Panc1 (cell line): ENCODE measurements around the gene PPFIA1. TPM values are rescaled to one million over a fixed set of nuclear protein-coding genes. Genes with fewer than 3 reads are reported as not detected.

Experiments
- ATAC-seq: fragments of 200-7000 bp; cut with Tn5 transposase; 2 replicates; pipeline ENCODE4 v1.9.1; 2020; ENCODE audit warnings: mild to moderate bottlenecking, moderate library complexity
- BruUV-seq: library from RNA; stranded (reverse); fragments of 400-500 nt; replicated peaks from 2 replicates; lab custom pipeline; 2021; lab: Mats Ljungman, UMichigan
- CTCF ChIA-PET: fragments of 300-600 bp; sonication (Branson Sonifier 250); formaldehyde crosslinking; loops from one replicate; lab custom pipeline; 2022; ENCODE audit warnings: antibody characterized with exemption; lab: Charles Lee
- POLR2A ChIA-PET: fragments of 300-600 bp; sonication (Branson Sonifier 250); formaldehyde crosslinking; loops from one replicate; lab custom pipeline; 2022; ENCODE audit warnings: antibody characterized with exemption; lab: Charles Lee
- DNase-seq: peaks from one replicate; pipeline ENCODE4 v3.0.0-alpha.2; 2010; ENCODE audit warnings: low read depth, low spot score
- H3K27ac ChIP-seq: 2 replicates; pipeline ENCODE4 v1.5.1; 2011; ENCODE audit warnings: mild to moderate bottlenecking, low read length, inconsistent platforms
- H3K27me3 ChIP-seq: fragments of 200-500 bp; sonication (Bioruptor generic); 2 replicates; pipeline ENCODE4 v1.6.0; 2014; ENCODE audit warnings: low read length, inconsistent platforms; ENCODE audit not compliant: control insufficient read depth, insufficient read depth
- H3K36me3 ChIP-seq: fragments of 200-500 bp; sonication (Bioruptor generic); 2 replicates; pipeline ENCODE4 v1.5.1; 2014; ENCODE audit warnings: inconsistent platforms, mild to moderate bottlenecking, low read length, moderate library complexity; ENCODE audit not compliant: control insufficient read depth, insufficient read depth
- H3K4me1 ChIP-seq: 2 replicates; pipeline ENCODE4 v1.5.1; 2011; ENCODE audit warnings: inconsistent platforms, mild to moderate bottlenecking, low read length, moderate library complexity; ENCODE audit not compliant: control insufficient read depth, insufficient read depth
- H3K4me3 ChIP-seq, 2 experiments: 2 replicates each; pipeline ENCODE4 v1.5.1; 2011 to 2012; ENCODE audit warnings: low read depth in 2 of 2, low read length in 2 of 2, mild to moderate bottlenecking in 2 of 2, inconsistent platforms in 1 of 2, moderate library complexity in 1 of 2
- H3K9me3 ChIP-seq: fragments of 200-500 bp; sonication (Bioruptor generic); 2 replicates; pipeline ENCODE4 v1.5.1; 2014; ENCODE audit warnings: low read depth, mild to moderate bottlenecking, inconsistent platforms, low read length, moderate library complexity; ENCODE audit not compliant: control insufficient read depth, insufficient read depth
- POLR2AphosphoS5 ChIP-seq: IDR thresholded peaks from 2 replicates; pipeline ENCODE4 v1.6.1; 2012; ENCODE audit warnings: mild to moderate bottlenecking, low read depth, low read length, moderate library complexity
- SIN3A ChIP-seq: IDR thresholded peaks from 2 replicates; pipeline ENCODE4 v1.6.1; 2012; ENCODE audit warnings: low read depth, mild to moderate bottlenecking, low read length, moderate library complexity, borderline replicate concordance; ENCODE audit not compliant: insufficient read depth
- TCF7L2 ChIP-seq: IDR thresholded peaks from 2 replicates; pipeline ENCODE4 v1.6.1; 2011; ENCODE audit warnings: mild to moderate bottlenecking, low read depth, low read length, inconsistent platforms
- in situ Hi-C: cut with HindIII; loops from 2 replicates; pipeline ENCODE4 v1.10.0; 2016; ENCODE audit warnings: low sequenced_read_pairs, low pct_unique_long_range_greater_than_20kb
- intact Hi-C: fragments of 100-400 bp; cut with micrococcal nuclease; formaldehyde crosslinking; loops from one replicate; pipeline ENCODE4 v1.10.0; 2022; ENCODE audit not compliant: unreplicated experiment
- total RNA-seq: library from RNA; stranded (reverse); gene quantifications from one replicate; pipeline ENCODE4 v1.2.1, GENCODE V29; 2021; ENCODE audit not compliant: unreplicated experiment
- TF ChIP-seq, protein P1 (sequence below): fragments of 450-650 bp; IDR thresholded peaks from 2 replicates; pipeline ENCODE4 v1.5.1; 2017; ENCODE audit warnings: mild to moderate bottlenecking
- TF ChIP-seq, protein P2 (sequence below), 2 experiments: IDR thresholded peaks; 2 replicates each; pipeline ENCODE4 v1.6.1; 2011 to 2012; ENCODE audit warnings: low read depth in 2 of 2, control low read depth in 1 of 2, low read length in 1 of 2, mild to moderate bottlenecking in 1 of 2, moderate library complexity in 1 of 2; ENCODE audit not compliant: insufficient read depth in 1 of 2

Gene PPFIA1
- total RNA-seq, 1 experiment from 2014 or later: 101 TPM

DNA sequence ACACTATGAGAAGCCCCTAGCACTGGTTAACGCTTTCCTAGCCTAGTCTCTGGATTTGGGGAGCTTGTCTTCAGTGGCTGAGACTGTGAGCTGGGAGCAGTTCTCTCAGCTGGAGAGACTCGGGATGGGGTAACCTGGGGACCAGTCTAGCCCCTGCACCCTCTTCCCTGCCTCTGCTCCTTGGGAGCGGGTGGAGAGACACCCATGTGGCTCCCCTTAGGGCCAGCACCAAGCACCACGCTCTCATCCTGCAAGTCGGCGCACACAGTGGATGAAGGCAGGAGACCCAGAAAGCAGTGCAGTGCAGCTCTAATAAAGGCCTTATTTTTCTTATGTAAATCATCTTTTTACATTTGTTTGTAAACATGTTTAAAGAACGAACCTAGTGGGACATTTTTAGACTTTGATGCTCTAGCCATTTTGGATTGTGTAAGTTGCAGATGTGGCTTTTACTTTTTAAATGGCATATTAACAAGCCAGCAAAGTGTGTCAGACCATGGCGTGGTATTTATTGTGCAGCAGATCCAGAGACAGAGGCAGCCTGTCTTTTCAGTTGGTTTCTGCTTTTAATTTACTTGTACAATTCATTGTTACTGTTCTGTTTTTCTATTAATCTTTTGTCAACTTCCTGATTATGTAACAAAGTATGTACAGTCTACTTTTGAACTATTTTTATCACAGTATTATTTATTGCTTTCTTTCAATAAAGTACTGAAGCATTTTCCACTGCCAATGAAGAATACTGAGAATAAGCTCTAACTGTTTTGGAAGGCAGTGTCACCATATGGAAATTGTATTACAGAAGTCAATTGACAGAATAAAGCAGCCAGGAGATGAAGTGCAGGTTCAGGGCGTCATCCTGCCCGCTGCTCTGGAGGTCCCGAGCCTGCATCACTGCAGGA is 113.4 kb downstream of the PPFIA1 start:
- BruUV-seq: TSS peak; percentile 36
- H3K36me3 ChIP-seq: peaks cover 23% of the 10 kb centered on the region
- H3K4me1 ChIP-seq: no peaks in the 10 kb centered on the region
- H3K27me3 ChIP-seq: no peaks in the 10 kb centered on the region
- no peak overlapping the region for H3K27ac ChIP-seq
- CTCF ChIA-PET: no interaction called here
- no peak overlapping the region for H3K4me3 ChIP-seq
- intact Hi-C loops: no loop called here
- no peak for TF ChIP-seq SIN3A
- TF ChIP-seq, protein P1, sequence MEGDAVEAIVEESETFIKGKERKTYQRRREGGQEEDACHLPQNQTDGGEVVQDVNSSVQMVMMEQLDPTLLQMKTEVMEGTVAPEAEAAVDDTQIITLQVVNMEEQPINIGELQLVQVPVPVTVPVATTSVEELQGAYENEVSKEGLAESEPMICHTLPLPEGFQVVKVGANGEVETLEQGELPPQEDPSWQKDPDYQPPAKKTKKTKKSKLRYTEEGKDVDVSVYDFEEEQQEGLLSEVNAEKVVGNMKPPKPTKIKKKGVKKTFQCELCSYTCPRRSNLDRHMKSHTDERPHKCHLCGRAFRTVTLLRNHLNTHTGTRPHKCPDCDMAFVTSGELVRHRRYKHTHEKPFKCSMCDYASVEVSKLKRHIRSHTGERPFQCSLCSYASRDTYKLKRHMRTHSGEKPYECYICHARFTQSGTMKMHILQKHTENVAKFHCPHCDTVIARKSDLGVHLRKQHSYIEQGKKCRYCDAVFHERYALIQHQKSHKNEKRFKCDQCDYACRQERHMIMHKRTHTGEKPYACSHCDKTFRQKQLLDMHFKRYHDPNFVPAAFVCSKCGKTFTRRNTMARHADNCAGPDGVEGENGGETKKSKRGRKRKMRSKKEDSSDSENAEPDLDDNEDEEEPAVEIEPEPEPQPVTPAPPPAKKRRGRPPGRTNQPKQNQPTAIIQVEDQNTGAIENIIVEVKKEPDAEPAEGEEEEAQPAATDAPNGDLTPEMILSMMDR: no peak
- DNase-seq (no peak), ATAC-seq (no peak)
- no peaks in the 10 kb centered on the region for H3K9me3 ChIP-seq
- POLR2A ChIA-PET: interaction anchor here (0.5 kb wide), 1 partner anchor 448 kb away, joined by 3 read pairs; no protein-coding TSS in a partner anchor
- in situ Hi-C loops: no loop called here

DNA sequence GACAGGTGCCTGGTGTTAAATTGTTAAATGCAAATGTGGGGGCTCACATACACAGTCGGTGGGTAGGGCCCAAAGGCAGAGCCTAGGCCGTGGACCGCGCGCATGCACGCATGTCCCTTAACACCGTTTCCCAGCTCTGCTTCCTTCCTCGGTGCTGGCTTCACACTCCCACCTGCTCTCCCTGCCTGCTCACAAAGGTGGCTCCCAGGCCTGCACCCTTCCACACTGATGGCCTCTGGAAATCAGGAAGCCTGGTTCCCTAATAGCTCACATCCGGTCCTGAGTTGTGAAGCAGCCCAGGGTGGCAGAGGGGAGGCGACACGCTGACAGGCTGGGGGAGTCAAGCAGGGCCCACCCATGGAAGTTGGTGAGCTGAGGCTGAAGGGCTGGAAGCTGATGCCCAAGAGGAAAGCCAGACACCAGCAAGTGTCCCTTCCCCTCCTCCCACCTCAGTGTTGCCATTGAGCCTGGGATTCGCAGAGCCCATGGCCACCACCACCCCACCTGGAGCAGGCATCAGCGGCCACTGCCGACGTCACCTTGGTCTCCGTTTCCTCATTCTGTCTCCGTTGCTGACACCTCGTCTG is 114.2 kb downstream of the PPFIA1 start:
- no peaks in the 10 kb centered on the region for H3K4me1 ChIP-seq
- no peak overlapping the region for H3K4me3 ChIP-seq
- intact Hi-C loops (no loop called here), in situ Hi-C loops (no loop called here)
- CTCF ChIA-PET: no interaction called here
- DNase-seq (no peak), ATAC-seq (no peak)
- no peak for TF ChIP-seq SIN3A
- TF ChIP-seq TCF7L2: no peak
- TF ChIP-seq, protein P2, sequence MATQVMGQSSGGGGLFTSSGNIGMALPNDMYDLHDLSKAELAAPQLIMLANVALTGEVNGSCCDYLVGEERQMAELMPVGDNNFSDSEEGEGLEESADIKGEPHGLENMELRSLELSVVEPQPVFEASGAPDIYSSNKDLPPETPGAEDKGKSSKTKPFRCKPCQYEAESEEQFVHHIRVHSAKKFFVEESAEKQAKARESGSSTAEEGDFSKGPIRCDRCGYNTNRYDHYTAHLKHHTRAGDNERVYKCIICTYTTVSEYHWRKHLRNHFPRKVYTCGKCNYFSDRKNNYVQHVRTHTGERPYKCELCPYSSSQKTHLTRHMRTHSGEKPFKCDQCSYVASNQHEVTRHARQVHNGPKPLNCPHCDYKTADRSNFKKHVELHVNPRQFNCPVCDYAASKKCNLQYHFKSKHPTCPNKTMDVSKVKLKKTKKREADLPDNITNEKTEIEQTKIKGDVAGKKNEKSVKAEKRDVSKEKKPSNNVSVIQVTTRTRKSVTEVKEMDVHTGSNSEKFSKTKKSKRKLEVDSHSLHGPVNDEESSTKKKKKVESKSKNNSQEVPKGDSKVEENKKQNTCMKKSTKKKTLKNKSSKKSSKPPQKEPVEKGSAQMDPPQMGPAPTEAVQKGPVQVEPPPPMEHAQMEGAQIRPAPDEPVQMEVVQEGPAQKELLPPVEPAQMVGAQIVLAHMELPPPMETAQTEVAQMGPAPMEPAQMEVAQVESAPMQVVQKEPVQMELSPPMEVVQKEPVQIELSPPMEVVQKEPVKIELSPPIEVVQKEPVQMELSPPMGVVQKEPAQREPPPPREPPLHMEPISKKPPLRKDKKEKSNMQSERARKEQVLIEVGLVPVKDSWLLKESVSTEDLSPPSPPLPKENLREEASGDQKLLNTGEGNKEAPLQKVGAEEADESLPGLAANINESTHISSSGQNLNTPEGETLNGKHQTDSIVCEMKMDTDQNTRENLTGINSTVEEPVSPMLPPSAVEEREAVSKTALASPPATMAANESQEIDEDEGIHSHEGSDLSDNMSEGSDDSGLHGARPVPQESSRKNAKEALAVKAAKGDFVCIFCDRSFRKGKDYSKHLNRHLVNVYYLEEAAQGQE (IDR thresholded peaks at IDR 0.05; ENCODE audit: insufficient read depth in 1 of 2, low read depth in 2 of 2, low read length in 1 of 2): no peak
- TF ChIP-seq, protein P1: no peak
- TF ChIP-seq POLR2AphosphoS5: no peak
- peaks cover 19% of the 10 kb centered on the region for H3K36me3 ChIP-seq
- no peak overlapping the region for H3K27ac ChIP-seq
- no peaks in the 10 kb centered on the region for H3K9me3 ChIP-seq
- POLR2A ChIA-PET: no interaction called here
- H3K27me3 ChIP-seq: no peaks in the 10 kb centered on the region
- no TSS peak for BruUV-seq
